Measurements from ENCODE around the gene SLC27A2.

DNA sequence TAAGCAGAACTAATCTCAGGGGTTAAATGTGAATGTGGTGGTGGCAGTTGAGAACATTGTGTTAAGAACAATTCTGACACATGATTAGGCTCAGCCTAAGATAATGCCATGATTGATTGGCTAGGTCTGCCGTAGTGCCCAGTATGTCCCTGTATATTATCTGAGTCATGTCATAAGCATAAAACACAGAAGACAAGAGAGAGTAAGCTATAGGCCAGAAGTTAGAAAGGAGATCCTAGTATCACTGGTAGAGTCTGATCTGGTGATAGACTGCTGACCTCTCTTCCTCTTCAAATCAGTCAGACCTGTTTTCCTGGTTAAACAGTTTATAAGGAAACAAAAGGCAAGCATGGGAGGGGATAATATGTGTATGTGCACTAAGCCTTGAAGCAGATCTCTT, 32.9 kb upstream of the SLC27A2 start:
- TF ChIP-seq, protein P1, sequence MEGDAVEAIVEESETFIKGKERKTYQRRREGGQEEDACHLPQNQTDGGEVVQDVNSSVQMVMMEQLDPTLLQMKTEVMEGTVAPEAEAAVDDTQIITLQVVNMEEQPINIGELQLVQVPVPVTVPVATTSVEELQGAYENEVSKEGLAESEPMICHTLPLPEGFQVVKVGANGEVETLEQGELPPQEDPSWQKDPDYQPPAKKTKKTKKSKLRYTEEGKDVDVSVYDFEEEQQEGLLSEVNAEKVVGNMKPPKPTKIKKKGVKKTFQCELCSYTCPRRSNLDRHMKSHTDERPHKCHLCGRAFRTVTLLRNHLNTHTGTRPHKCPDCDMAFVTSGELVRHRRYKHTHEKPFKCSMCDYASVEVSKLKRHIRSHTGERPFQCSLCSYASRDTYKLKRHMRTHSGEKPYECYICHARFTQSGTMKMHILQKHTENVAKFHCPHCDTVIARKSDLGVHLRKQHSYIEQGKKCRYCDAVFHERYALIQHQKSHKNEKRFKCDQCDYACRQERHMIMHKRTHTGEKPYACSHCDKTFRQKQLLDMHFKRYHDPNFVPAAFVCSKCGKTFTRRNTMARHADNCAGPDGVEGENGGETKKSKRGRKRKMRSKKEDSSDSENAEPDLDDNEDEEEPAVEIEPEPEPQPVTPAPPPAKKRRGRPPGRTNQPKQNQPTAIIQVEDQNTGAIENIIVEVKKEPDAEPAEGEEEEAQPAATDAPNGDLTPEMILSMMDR (IDR thresholded peaks at IDR 0.05; ENCODE audit: low read depth, low read length) = no peak
- no peak for TF ChIP-seq POLR2A (IDR thresholded peaks at IDR 0.05; ENCODE audit: extremely low read depth, insufficient read length)
- no peak for TF ChIP-seq MYC (IDR thresholded peaks at IDR 0.05; ENCODE audit: low read depth, low read length)
- no peak for TF ChIP-seq MAX (IDR thresholded peaks at IDR 0.05; ENCODE audit: low read depth, low read length)
